SIG-M5 treated with dmso at 0.1 percent for 504 hours (cell line): ENCODE results near the gene HPSE2.
"Not testable (repeated sequence)": the region's sequence is repeated elsewhere in the genome, so short reads cannot be mapped to it uniquely, and the experiment has no call there.

Source experiments
- DNase-seq: peaks from one replicate; lab custom pipeline; 2025; ENCODE audit not compliant: unreplicated experiment; lab: John Stamatoyannopoulos, UW

Gene HPSE2

GRCh38 chr10:98517672-98518071 is 718.0 kb downstream of the HPSE2 start:
- DNase-seq: no peak

- no peak for DNase-seq
These were observed 719.3 kb downstream of the HPSE2 start for GRCh38 chr10:98516352-98516751.

- DNase-seq: no peak
These were observed 721.9 kb downstream of the HPSE2 start for GRCh38 chr10:98513704-98514103.

GRCh38 chr10:98511876-98512275 is 723.8 kb downstream of the HPSE2 start:
- DNase-seq: no peak

- no peak for DNase-seq
These were observed 725.1 kb downstream of the HPSE2 start for GRCh38 chr10:98510412-98510995.

GRCh38 chr10:98509745-98510144 is 725.9 kb downstream of the HPSE2 start:
- no peak for DNase-seq

GRCh38 chr10:98502535-98502934 is 733.1 kb downstream of the HPSE2 start:
- not testable (repeated sequence) for DNase-seq

- no peak for DNase-seq
These were observed 742.9 kb downstream of the HPSE2 start for GRCh38 chr10:98492763-98493162.

GRCh38 chr10:98489561-98490481 is 745.8 kb downstream of the HPSE2 start:
- no peak for DNase-seq

GRCh38 chr10:98488669-98489430 is 746.8 kb downstream of the HPSE2 start:
- DNase-seq: no peak

- no peak for DNase-seq
These were observed 748.0 kb downstream of the HPSE2 start for GRCh38 chr10:98487649-98488048.

- DNase-seq: no peak
These were observed 749.2 kb downstream of the HPSE2 start for GRCh38 chr10:98486421-98486820.

GRCh38 chr10:98485959-98486358 is 749.7 kb downstream of the HPSE2 start:
- DNase-seq: no peak

GRCh38 chr10:98483658-98484057 is 752.0 kb downstream of the HPSE2 start:
- no peak for DNase-seq

GRCh38 chr10:98482096-98482495 is 753.6 kb downstream of the HPSE2 start:
- DNase-seq: no peak

GRCh38 chr10:98481404-98481945 is 754.2 kb downstream of the HPSE2 start:
- no peak for DNase-seq

- no peak for DNase-seq
These were observed 757.0 kb downstream of the HPSE2 start for GRCh38 chr10:98478430-98479222.

- DNase-seq: no peak
These were observed 757.8 kb downstream of the HPSE2 start for GRCh38 chr10:98477861-98478260.

GRCh38 chr10:98474628-98475027 is 761.0 kb downstream of the HPSE2 start:
- no peak for DNase-seq

GRCh38 chr10:98472196-98472595 is 763.5 kb downstream of the HPSE2 start:
- no peak for DNase-seq

GRCh38 chr10:98470850-98471249 is 764.8 kb downstream of the HPSE2 start:
- no peak for DNase-seq
